Ishikawa (cell line): ENCODE measurements around the gene SP3.

Experiments
- CEBPB ChIP-seq: IDR thresholded peaks from 2 replicates; pipeline ENCODE4 v1.6.1; 2012
- CREB1 ChIP-seq: IDR thresholded peaks from 2 replicates; pipeline ENCODE4 v1.6.1; 2012; ENCODE audit warnings: low read depth
- EGR1 ChIP-seq: IDR thresholded peaks from 2 replicates; pipeline ENCODE4 v1.6.1; 2012
- EP300 ChIP-seq: IDR thresholded peaks from 2 replicates; pipeline ENCODE4 v1.6.1; 2012; ENCODE audit warnings: borderline replicate concordance
- FOXM1 ChIP-seq: IDR thresholded peaks from 2 replicates; pipeline ENCODE4 v1.6.1; 2012; ENCODE audit warnings: low read depth, borderline replicate concordance
- MAX ChIP-seq: IDR thresholded peaks from 2 replicates; pipeline ENCODE4 v1.6.1; 2012
- NFIC ChIP-seq: IDR thresholded peaks from 2 replicates; pipeline ENCODE4 v1.6.1; 2012
- RAD21 ChIP-seq: IDR thresholded peaks from 2 replicates; pipeline ENCODE4 v1.6.1; 2012; ENCODE audit warnings: low read depth
- REST ChIP-seq: IDR thresholded peaks from 2 replicates; pipeline ENCODE4 v1.6.1; 2012; ENCODE audit warnings: low read depth, mild to moderate bottlenecking
- TAF1 ChIP-seq: IDR thresholded peaks from 2 replicates; pipeline ENCODE4 v1.6.1; 2012; ENCODE audit warnings: low read depth, mild to moderate bottlenecking
- TCF12 ChIP-seq: IDR thresholded peaks from 2 replicates; pipeline ENCODE4 v1.6.1; 2012; ENCODE audit warnings: low read depth
- TEAD4 ChIP-seq: IDR thresholded peaks from 2 replicates; pipeline ENCODE4 v1.6.1; 2012
- USF1 ChIP-seq: IDR thresholded peaks from 2 replicates; pipeline ENCODE4 v1.6.1; 2012
- YY1 ChIP-seq: IDR thresholded peaks from 2 replicates; pipeline ENCODE4 v1.6.1; 2012; ENCODE audit warnings: low read depth
- ZBTB7A ChIP-seq: IDR thresholded peaks from 2 replicates; pipeline ENCODE4 v1.6.1; 2012; ENCODE audit warnings: low read depth

Gene SP3

GRCh38 chr2:173948842-173949241 lies 16.3 kb downstream of the SP3 start:
- TF ChIP-seq EP300 (no peak), TEAD4 (no peak), RAD21 (no peak), NFIC (no peak), YY1 (no peak), REST (no peak), MAX (no peak), TAF1 (no peak), CEBPB (no peak), ZBTB7A (no peak), CREB1 (no peak), EGR1 (no peak), TCF12 (no peak)

GRCh38 chr2:173948198-173948597 lies 17.0 kb downstream of the SP3 start:
- TF ChIP-seq FOXM1, result no peak
- TF ChIP-seq MAX, result no peak
- no peak for TF ChIP-seq REST
- no peak for TF ChIP-seq TEAD4
- no peak for TF ChIP-seq EP300
- TF ChIP-seq ZBTB7A, result no peak
- no peak for TF ChIP-seq TCF12
- no peak for TF ChIP-seq EGR1

- TF ChIP-seq FOXM1, result no peak
- no peak for TF ChIP-seq ZBTB7A
- no peak for TF ChIP-seq RAD21
- no peak for TF ChIP-seq MAX
- no peak for TF ChIP-seq CEBPB
- no peak for TF ChIP-seq TEAD4
- TF ChIP-seq NFIC, result no peak
- no peak for TF ChIP-seq CREB1
- TF ChIP-seq USF1, result no peak
- no peak for TF ChIP-seq TCF12
- TF ChIP-seq TAF1, result no peak
- TF ChIP-seq YY1, result no peak
- no peak for TF ChIP-seq REST
- no peak for TF ChIP-seq EP300
- no peak for TF ChIP-seq EGR1
Measured at GRCh38 chr2:173947131-173947530, 18.0 kb downstream of the SP3 start.

- no peak for TF ChIP-seq EP300
- no peak for TF ChIP-seq RAD21
- no peak for TF ChIP-seq NFIC
- TF ChIP-seq USF1, result no peak
- TF ChIP-seq YY1, result no peak
- no peak for TF ChIP-seq REST
- TF ChIP-seq TCF12, result no peak
- TF ChIP-seq ZBTB7A, result no peak
- no peak for TF ChIP-seq CEBPB
- no peak for TF ChIP-seq CREB1
- TF ChIP-seq TEAD4, result no peak
- TF ChIP-seq FOXM1, result no peak
- TF ChIP-seq EGR1, result no peak
Measured at GRCh38 chr2:173943738-173944137, 21.4 kb downstream of the SP3 start.
